NCI-H2227 (cell line): Measurements from ENCODE around the gene PRR22.
"Not testable (repeated sequence)": the region's sequence is repeated elsewhere in the genome, so short reads cannot be mapped to it uniquely, and the experiment has no call there.

ENCODE experiments used
- DNase-seq: peaks from one replicate; lab custom pipeline; 2025; ENCODE audit not compliant: unreplicated experiment; lab: John Stamatoyannopoulos, UW

The PRR22 gene

GRCh38 chr19:5792224-5792623 is 7.7 kb upstream of the PRR22 start:
- no peak for DNase-seq

GRCh38 chr19:5790559-5791520 is 6.3 kb upstream of the PRR22 start, which contains the start of gene DUS3L:
TSS of gene DUS3L (minus strand) at chr19:5791163. CDS start at chr19:5791141, 22 bp downstream.
- DNase-seq = peak; percentile 96

DNA sequence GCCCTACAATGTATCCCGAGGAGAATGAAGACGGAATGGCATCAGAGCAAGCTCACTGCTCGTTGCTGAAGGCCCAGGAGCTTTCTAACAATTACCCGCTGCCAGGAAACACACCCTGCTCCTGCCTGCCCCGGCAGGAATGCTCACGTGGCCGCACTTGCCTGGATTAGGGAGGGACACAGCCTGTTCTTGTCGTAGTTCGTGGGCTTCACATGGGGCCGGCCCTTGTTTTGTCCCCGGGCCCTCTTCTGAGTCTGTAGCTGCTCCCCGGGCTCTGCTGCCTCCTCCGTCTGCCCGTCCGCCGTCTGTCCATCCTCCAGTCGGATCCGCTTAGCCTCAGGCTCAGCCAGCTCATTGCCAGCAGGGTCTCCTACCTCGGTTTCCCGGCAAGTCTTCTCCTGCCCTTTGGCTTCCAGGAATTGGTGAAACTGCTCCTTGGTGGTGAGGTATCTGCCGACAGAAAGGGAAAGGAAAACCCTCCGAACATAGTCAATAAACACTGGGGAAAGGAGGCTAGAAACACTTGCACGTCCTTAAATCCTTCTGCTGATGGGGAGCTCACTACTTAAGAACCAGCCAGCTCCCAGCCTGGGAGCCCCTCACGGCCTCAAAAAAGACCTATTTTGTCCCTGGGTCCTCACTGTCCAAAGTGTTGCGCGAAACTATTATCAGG is 5.5 kb upstream of the PRR22 start:
- no peak for DNase-seq

DNA sequence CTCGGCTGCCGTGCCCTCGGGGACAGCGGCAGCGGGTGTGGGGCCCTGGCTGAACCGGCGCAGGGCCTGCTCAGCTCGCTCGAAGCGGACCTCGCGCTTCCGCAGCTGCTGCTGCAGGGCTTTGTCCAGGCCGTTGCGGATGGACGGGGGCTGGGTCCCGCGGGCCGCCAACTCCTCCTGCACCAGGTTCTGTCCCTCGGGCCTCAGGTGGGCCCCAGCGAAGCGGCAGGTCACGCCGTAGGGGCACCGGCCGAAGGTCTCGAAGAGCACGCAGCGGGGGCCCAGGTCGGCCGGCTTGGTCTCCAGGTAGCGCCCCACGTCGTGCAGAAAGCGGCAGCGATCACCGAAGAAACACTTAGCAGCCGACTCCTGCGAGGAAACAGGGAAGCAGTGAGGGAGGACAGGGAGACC is 4.8 kb upstream of the PRR22 start:
- DNase-seq = no peak

DNA sequence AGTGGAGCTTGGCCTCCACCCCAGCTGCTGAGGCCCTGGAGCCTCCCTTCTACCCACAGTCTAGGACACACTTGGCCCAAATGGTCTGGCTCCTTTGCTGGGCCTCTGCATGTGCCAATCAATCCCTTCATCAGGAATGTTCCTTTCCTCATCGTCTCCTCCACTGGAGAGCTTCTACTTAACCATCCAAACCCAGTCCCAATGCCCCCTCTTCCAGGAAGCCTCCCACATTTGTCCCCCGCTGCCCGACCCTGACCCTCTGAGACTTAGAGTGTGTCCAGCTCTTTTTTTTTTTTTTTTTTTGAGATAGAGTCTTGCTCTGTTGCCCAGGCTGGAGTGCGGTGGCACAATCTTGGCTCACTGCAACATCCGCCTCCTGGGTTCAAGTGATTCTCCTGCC is 3.9 kb upstream of the PRR22 start:
- DNase-seq = no peak

DNA sequence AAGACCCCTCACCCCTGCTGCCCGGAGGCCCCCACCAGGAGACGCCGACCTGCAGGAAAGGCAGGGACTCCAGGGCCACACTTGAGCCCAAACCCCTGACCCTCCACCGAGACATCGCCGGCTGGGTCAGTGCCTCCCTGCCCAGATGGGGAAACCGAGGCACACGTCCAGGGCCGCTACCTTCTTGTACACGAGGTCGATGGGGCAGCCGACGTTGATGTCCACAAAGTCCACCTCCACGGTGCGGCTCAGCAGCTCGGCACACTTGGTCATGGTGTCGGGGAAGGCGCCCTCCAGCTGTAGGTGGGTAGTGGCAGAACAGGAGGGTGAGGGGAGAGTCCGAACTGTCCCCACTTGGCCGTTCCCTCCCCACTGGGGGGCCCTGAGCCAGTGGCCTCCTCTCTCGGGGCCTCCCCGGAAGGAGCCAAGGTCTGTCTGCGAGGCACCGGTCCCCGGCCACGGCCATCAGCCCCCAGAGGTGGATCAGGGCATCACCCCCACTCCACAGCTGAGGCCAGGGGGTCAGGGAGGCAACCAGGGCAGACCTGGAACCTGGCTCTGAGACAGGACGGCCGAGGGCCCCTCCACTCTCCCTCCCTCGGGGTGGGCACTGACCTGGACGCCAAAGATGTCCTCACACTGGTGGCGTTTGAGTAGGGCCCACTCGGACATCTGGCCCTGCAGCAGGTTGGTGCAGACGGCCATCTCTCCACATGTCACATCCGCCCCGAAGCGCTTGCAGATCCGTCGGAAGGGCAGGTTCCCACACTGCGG is 3.0 kb upstream of the PRR22 start:
- no peak for DNase-seq

- no peak for DNase-seq
Measured at GRCh38 chr19:5786593-5787408, 2.3 kb upstream of the PRR22 start.

DNA sequence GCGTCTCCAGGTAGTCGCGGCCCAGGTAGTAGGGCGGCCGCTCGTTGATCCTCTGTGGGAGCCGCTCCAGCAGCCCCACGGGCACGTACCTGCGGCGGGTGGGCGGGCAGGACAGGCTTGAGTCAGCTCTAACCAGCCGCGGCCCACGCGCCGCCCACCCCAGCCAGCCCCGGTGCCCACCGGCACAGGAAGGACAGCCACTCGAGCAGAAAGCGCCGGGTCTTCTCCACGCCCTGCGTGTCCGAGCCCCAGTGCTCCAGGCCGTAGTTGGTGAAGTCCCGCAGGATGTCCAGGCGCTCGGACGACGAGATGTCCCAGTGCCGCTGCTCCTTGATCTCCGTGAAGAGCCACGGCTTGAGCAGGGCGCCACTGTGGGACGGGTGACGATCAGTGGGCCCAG is 877 bp upstream of the PRR22 start:
- DNase-seq = no peak

GRCh38 chr19:5782945-5783919 is 1.3 kb downstream of the PRR22 start:
- DNase-seq = no peak

DNA sequence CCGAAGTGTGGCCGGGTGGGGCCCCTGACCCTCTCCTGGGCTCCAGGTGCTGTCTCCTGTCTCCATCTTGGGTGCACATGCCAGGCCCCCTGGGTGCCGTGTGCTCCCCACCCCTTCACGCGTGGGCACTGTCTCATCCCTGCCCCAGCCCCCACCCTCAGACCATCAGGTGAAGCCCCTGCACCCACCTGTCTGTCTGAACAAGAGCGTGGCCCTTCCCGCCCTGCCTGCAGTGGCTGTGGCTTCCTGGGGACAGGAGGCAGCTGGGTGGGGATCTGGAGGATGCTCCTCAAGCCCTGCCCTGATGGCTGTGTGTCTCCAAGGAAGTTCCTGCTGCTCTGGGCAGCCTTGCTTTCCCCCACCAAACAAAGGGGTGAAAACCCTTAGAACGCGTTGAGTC is 2.2 kb downstream of the PRR22 start:
- no peak for DNase-seq

DNA sequence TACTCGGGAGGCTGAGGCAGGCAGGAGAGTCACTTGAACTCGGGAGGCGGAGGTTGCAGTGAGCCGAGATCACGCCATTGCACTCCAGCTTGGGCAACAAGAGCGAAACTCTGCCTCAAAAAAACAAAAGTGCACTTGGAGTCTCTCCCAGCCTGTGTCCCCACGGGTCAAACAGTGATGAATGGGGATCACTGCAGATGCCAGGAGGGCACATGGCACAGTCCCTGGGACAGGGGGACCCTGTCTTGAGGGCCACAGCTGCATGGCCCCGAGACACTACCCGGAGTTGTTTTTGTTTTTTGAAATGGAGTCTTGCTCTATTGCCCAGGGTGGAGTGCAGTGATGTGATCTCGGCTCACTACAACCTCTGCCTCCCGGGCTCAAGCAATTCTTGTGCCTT is 3.6 kb downstream of the PRR22 start:
- DNase-seq = not testable (repeated sequence)

GRCh38 chr19:5778402-5778801 is 6.1 kb downstream of the PRR22 start:
- DNase-seq = no peak

- no peak for DNase-seq
Measured at GRCh38 chr19:5775668-5776309, 8.8 kb downstream of the PRR22 start.

- DNase-seq = no peak
Measured at GRCh38 chr19:5774921-5775320, 9.6 kb downstream of the PRR22 start.

- no peak for DNase-seq
Measured at GRCh38 chr19:5773276-5773675, 11.3 kb downstream of the PRR22 start.

GRCh38 chr19:5772416-5772815 is 12.1 kb downstream of the PRR22 start:
- DNase-seq = no peak

DNA sequence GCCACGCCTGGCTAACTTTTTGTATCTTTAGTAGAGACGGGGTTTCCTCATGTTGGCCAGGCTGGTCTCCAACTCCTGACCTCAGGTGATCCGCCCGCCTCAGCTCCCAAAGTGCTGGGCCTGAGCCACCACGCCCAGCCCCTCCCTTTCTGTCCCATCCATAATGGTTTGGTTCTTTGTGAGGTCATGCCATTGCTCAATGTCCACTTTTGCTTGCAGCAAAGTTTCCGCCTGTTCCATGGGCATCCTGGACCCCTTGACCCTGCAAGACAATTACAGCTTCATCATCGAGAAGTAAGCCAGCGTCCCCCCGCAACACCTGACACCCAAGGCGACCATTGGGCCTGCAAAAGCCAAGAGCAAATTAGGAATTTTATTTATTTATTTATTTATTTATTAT is 16.6 kb downstream of the PRR22 start:
- DNase-seq = no peak

DNA sequence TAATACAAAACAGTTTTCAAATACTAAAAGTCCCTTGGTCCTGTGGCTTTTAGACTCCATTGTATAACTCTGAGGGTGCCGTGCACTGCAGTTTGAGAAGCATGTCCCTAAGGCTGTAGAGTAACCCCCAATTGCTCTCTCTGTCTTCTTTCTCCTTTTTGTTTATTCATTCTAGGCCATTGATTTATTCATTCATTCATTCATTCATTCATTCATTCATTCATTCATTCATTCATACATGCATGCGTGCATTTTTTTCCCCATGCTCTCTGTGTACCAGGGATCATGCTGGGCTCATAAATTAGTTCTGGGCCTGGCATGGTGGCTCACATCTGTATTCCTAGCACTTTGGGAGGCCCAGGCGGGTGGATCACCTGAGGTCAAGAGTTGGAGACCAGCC is 19.3 kb downstream of the PRR22 start:
- DNase-seq = no peak
